ENCODE results near the gene FANK1.
A peak's percentile ranks its signal among the peaks of the same experiment; 100 is the strongest.

FANK1 gene

DNA sequence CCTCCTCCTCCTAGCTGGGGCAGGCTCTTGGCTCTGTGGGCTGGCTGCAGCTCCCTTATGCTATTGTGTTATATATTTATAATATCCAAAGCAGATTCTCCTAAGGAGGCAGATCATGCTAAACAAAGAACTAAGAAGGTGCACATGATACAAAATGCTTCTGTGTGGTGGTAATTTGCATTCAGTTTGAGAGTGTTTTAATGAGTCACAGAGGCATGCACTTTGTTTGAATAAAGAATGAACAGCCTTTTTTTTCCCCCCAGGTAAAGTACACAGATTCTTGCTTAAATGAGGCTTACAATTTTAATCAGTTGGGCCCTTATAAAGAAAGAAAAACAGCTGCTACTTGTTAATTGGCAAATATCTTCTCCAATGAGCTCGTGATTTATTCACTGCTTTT, 95.0 kb downstream of the FANK1 start:
- DNase-seq = no peak

DNA sequence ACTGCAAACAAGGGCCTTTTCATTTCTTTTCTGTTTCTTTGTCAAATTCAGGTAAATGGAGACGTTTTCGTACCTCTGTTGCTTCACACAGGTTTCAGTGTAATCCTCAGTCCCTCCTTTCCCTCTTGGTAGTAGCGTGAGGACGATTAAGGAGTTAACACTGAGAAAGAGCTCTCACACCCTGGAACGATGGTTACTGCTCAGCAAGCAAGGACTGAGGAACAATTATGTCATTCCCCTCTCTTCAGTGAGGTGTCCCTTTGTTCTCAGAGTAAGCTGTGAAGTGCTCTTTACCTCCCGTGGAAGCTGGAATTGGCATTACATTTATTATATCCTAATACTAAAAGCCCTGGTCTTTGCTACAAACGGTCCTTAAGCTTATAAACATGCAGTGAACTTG, 95.9 kb downstream of the FANK1 start:
- no peak for DNase-seq

DNA sequence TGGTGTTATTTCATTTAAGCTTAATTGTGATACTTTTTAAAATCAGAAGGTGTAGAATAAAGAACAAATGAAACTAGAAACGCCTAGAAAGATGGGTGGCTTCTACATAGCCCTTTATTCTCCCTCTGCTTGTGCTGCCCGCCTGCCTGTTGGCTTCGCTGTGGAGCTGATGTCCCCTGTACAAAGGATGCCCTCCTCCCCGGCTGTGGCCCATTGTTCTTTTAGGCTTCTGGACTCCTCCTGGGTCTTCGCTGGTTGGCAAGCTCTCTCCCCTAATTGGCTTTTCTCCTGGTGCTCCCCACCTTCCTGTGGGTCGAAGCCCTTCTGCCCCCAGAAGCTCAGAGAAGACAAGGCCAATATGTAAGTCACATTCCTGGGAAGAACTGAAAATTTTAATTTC, 98.2 kb downstream of the FANK1 start:
- no peak for DNase-seq

DNA sequence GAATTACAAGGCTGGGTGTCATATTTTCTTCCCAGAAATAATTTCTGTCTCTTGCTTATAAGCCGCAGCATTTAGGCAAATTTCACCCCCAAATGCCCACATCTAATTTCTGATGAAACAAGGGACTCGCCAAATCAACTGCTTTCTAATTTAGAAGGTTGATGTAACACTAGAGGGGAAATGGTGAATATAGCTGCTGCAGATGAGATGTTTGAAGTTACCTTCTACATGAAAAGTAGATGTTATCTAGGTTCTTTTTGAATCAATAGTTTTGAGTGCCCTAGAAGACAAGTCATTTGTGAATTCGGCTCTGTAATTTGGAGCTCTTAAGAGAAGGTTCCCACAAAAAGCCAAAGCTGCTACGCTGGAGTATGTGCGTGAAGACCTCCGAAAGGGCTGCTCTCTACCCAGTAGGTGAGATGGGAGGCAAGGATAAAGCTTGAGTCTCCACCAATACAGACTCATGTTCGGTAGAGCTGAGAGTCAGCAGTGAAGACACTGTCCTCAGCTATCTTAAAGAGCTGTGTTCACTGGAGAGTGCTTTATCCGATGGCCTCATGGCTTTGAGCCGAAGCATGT, 99.5 kb downstream of the FANK1 start:
- DNase-seq = no peak

DNA sequence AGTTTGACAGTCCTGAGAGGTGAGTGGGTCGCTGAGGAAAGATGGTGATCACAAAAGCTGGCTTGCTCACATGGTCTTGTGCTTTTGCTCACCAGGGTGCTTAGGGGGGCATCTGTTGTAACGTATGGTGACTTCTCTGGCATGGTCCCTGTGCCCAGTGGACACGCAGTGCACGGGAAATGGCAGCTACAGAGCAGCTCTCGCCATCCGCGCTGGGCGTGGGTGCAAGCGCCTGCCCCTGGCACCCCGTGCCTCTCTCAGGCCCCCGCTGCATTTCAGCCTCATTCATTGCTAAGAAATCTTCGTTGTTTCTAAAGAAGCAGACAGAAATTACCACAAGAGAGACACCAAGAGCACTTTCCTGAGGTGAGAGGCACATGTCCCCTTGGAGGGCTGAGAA, 101.2 kb downstream of the FANK1 start:
- no peak for DNase-seq

DNA sequence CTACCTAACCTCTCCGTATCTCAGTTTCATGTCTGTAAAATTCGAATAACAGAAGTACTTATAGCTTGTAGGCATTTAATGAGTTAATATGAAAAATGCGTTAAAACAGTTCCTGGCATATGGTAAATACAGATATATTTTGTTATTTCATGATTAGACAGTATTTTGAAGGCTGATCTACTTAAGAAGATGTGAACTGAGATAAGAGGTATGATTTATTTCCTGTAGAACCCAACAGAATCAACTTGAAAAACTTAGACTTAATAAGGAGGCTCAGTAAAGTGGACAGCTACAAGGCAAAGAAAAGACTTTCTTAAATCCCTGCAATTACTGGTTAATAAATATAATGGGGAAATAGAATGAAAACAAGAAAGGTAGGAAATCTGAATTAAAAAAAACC, 103.3 kb downstream of the FANK1 start:
- DNase-seq = no peak

DNA sequence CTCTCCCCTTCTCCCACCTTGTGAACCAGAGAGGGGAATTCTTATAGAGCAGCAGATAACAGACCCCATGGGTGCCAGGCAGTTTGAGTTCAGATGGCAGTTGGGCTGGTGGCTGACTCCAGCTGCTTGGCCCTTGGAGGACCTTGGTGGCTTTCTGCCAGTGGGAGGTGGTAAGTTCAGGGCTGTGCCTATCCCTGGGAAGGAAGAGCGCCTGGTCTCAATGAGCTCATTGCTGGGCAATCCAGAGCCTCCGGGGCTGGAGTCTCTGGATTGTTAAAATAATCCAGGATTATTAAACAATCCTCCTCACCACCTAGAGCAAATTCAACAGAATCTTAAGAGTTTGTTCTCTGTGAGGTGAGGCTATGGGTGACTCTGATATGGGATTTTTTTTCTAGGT, 105.2 kb downstream of the FANK1 start:
- peak; percentile 48 for DNase-seq

DNA sequence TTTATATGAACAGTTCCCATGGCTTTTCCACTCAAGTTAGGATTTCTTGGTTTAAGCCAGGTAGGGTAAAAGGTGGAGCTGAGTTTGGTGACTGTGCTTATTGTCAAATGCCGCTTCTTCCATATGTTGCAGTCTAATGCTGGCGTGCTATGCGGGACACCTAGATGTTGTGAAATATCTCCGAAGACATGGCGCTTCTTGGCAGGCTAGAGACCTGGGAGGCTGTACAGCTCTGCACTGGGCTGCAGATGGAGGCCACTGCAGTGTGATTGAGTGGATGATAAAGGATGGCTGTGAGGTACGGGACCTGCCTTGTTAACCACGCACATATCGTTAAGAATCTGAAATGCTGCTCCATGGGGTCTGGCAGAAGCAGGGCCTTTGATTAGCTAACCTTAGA, 108.4 kb downstream of the FANK1 start:
- DNase-seq = no peak

DNA sequence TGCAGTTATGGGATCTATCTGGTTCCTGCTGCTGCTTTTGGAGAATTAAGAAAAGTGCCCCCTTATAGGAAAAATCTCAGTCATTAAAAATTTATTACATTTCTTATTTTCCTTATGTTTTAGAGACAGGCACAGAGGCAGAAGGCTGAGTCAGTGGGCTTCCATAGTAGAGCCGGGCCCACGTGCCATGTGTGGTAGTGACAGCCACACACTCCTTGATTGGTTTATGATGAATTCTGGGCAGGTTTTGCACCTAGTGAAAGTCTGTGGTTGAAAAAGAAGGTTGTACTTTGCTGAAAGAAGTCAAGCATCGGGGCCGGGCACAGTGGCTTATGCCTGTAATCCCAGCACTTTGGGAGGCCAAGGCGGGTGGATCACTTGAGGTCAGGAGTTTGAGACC, 109.9 kb downstream of the FANK1 start:
- DNase-seq = no peak

DNA sequence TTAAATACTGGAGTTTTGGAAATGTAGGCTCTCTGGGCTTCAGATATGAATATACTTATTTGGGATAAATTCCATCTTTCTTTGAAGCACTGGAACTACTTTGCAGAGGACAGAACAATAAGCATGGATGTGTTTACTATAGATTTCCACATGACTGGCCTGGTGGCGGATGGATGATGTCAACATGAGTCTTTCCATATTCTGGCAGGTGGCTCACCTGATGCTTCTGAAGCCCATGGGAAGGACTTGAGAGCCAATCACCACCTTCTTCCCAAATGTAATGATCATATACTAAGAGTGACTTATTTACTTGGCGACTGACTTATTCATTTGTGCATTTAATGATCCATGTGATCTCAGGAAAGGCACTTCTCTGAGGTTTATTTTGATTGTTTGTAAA, 110.5 kb downstream of the FANK1 start:
- no peak for DNase-seq

DNA sequence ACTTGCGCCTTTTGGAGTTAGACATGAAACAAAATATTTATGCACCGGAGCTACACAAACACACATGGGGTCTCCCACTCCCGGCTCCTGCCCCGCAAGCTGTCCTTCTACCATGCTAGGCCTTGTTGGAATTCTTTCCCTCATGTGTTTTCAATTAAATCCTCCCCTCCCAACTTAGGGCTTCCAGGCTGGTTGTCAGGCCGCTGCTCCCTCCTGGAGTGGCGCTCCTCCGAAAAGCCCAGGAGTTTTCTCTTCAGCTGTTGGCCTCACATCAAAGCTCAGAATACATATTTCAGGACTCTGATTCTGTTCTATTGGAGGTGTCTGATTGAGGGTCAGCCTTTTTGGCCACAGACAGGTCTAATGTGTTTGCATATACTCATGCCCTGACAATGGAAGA, 113.3 kb downstream of the FANK1 start:
- no peak for DNase-seq

DNA sequence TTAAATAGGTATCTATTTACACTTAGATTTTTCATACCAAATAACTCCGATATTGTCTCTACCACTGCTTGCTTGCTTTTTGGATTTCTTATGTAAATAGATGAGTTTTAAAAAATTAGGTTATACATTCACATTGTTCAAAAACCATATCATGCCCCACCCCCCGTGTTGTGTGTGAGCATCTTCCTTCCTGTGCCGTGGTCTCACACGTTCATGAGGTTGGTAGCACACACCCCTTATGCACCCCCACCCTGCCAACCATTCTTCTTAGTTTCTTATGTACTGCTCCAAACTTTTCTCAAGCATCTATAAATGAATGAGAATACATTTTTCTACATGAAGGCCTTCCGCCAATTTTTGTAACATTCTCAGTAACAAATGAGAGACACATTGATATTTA, 115.6 kb downstream of the FANK1 start:
- DNase-seq = no peak

DNA sequence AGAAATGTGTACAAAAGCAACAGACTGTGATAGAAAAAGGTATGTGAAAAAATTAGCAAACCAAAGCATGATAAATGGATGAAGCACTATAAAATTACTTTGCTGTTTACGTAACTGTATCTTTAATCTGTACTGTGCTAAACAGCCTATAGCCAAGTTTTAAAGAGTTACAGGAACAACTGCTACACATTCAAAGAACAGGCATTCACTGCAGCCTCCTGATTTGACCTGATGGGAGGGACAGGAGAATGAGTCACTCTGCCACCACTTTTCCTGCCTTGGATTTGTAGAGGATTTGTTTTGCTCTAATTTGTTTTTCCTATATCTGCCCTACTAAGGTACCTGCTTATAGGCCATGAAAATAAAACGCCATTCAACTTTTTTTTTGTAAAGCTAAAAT, 116.1 kb downstream of the FANK1 start:
- DNase-seq = no peak

DNA sequence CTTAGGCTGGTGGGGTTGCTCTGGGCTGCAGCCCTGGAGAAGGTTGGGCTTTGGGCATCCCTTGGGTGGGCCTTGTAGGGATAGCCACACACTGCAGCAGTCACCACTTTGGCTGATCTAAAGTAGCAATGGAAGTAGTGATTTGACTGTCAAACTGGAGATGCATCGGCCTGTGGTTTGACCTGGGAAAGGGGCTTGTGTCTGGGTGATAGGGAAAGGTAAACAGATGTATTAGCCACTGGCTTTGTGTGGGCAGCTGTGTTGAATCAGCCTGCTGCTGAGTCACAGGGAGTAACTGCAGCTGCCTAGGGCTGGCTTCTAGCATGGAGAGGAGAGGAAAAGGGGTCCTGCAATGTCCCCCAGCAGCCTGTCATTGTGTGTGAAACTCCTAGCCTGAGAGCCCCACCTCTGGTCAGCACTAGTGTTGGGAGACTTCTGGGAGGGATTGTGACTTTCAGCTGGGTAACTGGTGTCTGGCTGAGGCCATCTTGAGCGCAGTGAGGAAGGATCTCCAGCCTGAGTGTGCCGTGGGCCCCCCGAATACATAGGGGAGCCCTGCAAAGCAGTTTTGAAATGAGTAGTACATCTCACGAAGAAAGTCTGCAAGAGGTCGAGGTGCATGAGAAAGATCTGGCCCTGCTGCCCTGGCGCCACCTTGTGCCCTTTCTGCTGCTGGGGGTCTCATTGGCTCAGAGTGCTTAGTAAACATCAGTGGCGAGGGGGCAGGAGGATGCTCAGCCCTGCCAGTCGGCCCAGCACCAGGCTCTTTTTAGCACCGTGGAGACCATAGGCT, 117.3 kb downstream of the FANK1 start:
- no peak for DNase-seq

DNA sequence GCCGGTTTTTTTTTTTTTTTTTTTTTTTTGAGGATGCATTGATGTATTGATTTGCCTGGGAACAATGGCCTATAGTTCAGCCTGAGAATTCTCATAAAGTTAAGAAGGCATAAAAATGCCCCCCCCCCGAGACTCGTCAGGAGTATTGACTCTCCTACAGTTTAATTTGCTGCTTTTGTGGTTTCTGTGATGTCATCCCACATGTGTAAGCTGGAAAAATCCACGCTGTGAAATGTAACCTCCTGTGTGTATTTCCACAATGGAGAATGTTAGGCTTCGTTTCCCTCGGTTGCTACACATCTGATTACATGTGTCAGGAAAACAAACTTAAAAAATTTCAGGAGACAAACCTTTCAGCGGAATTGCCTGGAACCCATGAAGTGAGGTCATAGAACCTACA, 117.9 kb downstream of the FANK1 start:
- peak; percentile 42 for DNase-seq

DNA sequence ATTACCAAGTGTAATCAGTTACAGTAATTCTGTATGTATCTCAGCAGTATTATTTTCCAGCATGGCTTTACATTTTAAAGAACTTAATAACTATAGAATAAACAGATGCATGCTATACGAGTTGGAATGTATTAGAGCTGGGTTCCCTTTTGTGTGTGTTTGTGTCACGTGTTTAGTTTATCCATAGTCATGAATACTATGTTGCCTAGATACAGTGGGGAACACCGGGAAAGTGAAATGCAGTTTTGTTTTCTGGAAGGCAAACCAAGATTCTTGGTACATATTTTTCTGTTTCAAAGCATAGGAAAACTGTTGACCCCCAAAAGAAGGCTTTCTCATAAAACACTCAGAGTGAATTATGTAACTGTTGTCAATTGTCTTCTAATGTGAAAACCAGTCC, 119.0 kb downstream of the FANK1 start:
- no peak for DNase-seq

DNA sequence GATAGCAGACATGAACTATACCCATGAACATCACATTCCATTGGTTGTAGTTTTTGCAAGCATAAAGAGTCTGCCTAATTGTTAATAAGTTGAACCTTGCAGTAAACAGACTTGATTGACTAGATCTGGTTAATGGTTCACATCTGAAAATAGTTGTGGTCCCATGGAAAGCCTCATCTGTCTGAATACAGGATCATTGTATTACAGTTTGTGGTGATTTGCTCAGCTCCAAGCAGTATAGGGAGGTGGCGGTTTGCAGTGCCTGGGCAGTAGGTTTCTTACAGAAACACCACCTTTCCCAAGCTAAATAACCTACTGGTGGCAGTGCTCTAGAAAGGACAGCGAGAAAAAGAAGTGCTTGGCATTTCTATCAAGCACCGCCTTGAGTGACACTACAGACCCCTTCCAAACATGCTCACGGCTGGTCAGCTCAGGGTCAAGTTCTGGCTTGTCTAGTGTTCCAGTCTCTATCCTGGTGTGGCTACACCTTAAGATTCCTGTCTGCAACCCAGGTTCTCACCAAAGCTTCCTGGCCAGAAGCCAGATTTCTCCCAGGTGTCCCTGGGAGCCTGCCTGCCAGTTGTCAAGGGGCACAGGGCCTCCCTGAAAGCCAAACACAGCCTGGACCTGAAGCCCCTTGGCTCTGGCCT, 119.9 kb downstream of the FANK1 start:
- DNase-seq = no peak

DNA sequence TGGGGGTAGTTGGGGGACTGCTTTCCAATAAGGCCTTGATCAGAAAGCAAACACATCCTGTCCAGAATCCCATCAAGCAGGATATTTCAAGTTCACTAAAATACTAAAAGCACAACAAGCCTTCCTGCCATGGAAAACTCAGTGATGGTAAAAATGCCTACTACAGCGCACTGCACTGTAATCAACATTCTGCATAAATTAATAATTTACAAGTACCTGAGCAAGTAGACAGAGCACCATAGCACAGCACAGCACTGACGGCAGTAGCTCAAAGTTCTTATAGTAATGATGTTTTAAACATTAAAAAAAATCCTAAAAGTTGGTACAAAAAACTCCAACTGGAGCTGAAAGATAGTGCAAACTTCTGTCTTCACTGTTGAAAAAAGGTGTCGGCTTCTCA, 120.5 kb downstream of the FANK1 start:
- no peak for DNase-seq

DNA sequence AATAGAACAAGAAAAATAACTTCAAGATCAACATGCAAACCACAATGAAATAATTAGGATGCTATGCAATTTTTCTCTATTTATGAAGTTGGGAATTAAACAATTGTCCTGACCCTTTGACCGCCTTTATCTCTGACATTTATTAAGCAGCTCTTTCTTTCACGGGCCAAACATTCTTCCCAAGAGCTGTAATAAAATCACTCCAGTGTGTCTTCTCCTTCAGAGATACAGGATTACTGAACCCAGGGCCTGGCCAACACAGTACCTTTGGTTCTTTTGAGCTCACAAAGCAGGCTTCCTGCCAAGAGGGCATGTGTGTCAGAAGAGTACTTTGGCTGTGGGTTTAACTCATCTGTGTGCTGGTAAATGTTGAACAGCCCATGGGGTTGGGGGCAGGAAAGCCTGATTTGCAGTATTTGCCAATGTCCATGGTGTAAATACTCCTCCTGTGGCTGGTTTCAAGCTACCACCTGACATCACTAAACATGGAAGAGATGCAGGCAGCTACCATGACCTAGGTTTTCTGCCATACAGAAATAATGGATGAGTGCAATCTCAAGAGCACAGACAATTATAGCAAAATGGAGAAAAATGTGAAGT, 121.7 kb downstream of the FANK1 start:
- no peak for DNase-seq

DNA sequence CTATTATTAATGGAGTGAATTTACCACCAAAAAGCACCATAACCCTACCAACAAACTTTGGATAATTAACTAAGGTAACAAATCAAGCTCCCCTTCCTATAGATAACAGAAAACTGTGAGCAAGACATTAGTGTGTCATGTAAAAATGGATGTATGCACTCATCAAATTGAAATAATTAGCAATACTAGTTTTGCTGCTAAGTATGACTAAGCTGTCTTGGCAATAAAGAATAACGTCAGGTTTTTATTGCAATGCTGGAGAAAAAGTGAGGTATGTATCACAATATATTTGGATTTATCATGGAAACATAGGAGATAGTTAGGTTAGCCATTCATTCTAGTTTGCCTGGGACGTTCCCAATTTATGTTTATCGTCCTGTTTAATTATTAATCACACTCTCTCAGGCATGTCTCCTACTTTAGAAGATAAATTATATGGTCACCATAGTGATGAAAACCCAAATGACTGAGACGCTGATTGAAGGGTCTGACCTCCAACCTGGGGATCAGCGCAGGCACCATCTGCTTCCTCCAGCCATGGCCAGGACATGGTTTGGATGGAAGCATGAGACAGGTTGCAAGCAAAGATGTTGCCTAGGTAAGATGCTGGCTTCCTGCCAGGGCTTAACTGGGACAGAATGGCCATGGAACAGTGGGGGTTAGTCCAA, 125.6 kb downstream of the FANK1 start:
- DNase-seq = no peak

DNA sequence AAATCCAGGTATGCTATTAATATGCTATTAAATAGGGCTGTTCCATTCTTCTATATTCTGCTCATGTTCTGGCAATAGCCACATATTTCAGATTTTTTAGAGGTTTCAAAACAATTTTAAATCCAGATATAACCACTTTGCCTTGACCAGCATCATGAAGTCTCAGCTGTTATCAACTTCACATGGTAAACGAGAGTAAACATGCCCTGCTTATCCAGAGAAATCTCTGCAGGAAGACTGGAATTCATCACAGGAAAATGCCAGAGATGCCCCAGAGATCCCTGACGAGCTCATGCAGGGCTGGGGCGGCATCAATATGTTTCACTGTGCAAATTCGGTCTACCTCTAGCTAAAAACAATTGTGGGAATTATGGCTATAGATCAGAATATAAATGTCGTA, 126.5 kb downstream of the FANK1 start:
- DNase-seq = no peak

DNA sequence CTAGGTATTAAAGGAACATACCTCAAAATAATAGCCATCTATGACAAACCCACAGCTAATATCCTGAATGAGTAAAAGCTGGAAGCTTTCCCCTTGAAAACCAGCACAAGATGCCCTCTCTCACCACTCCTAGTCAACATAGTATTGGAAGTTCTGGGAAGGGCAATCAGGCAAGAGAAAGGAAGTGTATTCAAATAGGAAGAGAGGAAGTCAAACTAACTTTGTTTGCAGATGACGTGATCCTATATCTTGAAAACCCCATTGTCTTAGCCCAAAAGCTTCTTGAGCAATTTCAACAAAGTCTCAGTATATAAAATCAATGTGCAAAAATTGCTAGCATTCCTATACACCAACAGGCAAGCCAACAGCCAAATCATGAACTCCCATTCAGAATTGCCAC, 131.3 kb downstream of the FANK1 start:
- no peak for DNase-seq

DNA sequence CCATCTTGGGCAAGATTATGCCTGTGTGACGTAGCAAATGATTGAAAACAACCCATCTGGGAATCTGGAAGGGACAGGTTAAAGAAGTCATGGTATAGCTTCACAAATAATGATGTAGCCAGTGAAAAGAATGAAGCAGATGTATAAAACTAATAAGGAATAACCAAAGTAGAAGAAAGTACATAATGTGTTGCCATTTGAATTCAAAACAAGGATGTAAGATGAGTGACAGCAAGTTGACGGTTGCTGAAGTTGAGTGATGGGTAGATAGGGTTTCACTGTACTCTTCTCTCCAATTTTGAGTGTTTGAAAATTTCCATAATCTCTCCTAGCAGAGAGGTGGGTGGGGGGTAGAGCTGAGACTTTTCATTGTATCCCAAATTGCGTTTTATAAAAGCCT, 133.6 kb downstream of the FANK1 start:
- DNase-seq = no peak

DNA sequence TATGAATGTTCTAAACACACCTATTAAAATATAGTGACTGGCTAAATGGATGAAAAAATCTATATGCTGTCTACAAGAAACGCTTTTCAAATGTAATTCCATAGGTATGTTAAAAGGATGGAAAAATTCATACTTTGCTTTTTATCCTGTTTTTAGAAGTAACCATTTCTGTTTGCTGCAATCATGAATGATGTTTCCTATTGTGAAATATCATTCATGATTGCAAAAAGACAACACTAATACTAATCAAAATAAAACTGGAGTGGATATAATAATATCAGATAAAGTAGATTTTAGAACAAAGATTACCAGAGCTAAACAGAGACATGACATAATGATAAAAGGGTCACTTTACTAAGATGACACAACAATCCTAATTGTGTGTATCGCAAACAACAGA, 138.2 kb downstream of the FANK1 start:
- DNase-seq = no peak
